CD8-positive, alpha-beta memory T cell (primary cell): ENCODE measurements around the gene DUSP5. TPM values are rescaled to one million over a fixed set of nuclear protein-coding genes. Genes with fewer than 3 reads are reported as not detected.
"Not testable (repeated sequence)": the region's sequence is repeated elsewhere in the genome, so short reads cannot be mapped to it uniquely, and the experiment has no call there.

Experiments used
- CTCF ChIA-PET: fragments of 350-600 bp; sonication (Branson Sonifier 250); formaldehyde crosslinking; loops from one replicate; lab custom pipeline; 2021; ENCODE audit warnings: antibody characterized with exemption; lab: Charles Lee
- POLR2A ChIA-PET: fragments of 350-600 bp; sonication (Branson Sonifier 250); formaldehyde crosslinking; loops from one replicate; lab custom pipeline; 2021; ENCODE audit warnings: antibody characterized with exemption; lab: Charles Lee
- DNase-seq, 5 donors: peaks; one replicate each; pipeline versions ENCODE4 v3.0.0 to v3.0.0-alpha.2; 2020 to 2022; ENCODE audit warnings: mixed read lengths in 1 of 5
- H3K27ac ChIP-seq: one replicate; pipeline ENCODE4 v1.7.0; 2013; ENCODE audit warnings: low read depth, mild to moderate bottlenecking, low read length, moderate library complexity
- H3K27me3 ChIP-seq: 2 replicates; pipeline ENCODE4 v1.7.0; 2013; ENCODE audit warnings: low read length, mild to moderate bottlenecking; ENCODE audit not compliant: insufficient read depth, poor library complexity, severe bottlenecking
- H3K36me3 ChIP-seq: 2 replicates; pipeline ENCODE4 v1.7.0; 2013; ENCODE audit warnings: mild to moderate bottlenecking, low read length, moderate library complexity; ENCODE audit not compliant: insufficient read depth
- H3K4me1 ChIP-seq: 2 replicates; pipeline ENCODE4 v1.7.0; 2013; ENCODE audit warnings: mild to moderate bottlenecking, low read length, moderate library complexity; ENCODE audit not compliant: insufficient read depth
- H3K4me3 ChIP-seq: 2 replicates; pipeline ENCODE4 v1.7.0; 2013; ENCODE audit warnings: mild to moderate bottlenecking, low read length
- H3K9me3 ChIP-seq: 2 replicates; pipeline ENCODE4 v1.7.0; 2013; ENCODE audit warnings: mild to moderate bottlenecking, low read length
- H3K27ac Mint-ChIP-seq, 8 donors: one replicate each; pipeline ENCODE4 v1.8.0; 2020 to 2021; ENCODE audit warnings: mixed read lengths in 8 of 8, mild to moderate bottlenecking in 6 of 8, inconsistent platforms in 3 of 8, moderate library complexity in 3 of 8
- H3K27me3 Mint-ChIP-seq, 2 donors: one replicate each; pipeline ENCODE4 v1.8.0; 2020 to 2021; ENCODE audit warnings: mixed read lengths in 2 of 2, mild to moderate bottlenecking in 1 of 2, moderate library complexity in 1 of 2
- H3K36me3 Mint-ChIP-seq, 3 donors: one replicate each; pipeline ENCODE4 v1.8.0; 2020 to 2021; ENCODE audit warnings: mixed read lengths in 3 of 3, inconsistent platforms in 1 of 3, mild to moderate bottlenecking in 1 of 3
- H3K4me1 Mint-ChIP-seq, 3 donors: one replicate each; pipeline ENCODE4 v1.8.0; 2020 to 2021; ENCODE audit warnings: mixed read lengths in 3 of 3, inconsistent platforms in 1 of 3, mild to moderate bottlenecking in 1 of 3
- H3K4me3 Mint-ChIP-seq, 7 donors: one replicate each; pipeline ENCODE4 v1.8.0; 2020 to 2021; ENCODE audit warnings: mixed read lengths in 7 of 7, mild to moderate bottlenecking in 6 of 7, moderate library complexity in 4 of 7, inconsistent platforms in 2 of 7
- H3K9me3 Mint-ChIP-seq, 5 donors: one replicate each; pipeline ENCODE4 v1.8.0; 2020 to 2022; ENCODE audit warnings: mixed read lengths in 5 of 5, mild to moderate bottlenecking in 3 of 5, moderate library complexity in 2 of 5, inconsistent platforms in 1 of 5
- polyA plus RNA-seq: library from polyadenylated mRNA; unstranded; fragments of 300-500 nt; fragmentation: Illumina TruSeq; gene quantifications from one replicate; pipeline ENCODE4 v1.2.3, GENCODE V29; 2021
- total RNA-seq, 2 experiments: library from RNA; stranded (reverse); gene quantifications; one replicate each; pipeline ENCODE4 v1.2.3, GENCODE V29; 2021

DUSP5 gene
- total and polyA plus RNA-seq, 3 experiments from 2014 or later = 3.0 to 69.8 (median 68.5) TPM

GRCh38 chr10:110528997-110529524 is 31.4 kb downstream of the DUSP5 start:
- H3K36me3 Mint-ChIP-seq, H3K27ac ChIP-seq, H3K9me3 ChIP-seq, H3K4me3 ChIP-seq, DNase-seq, H3K27me3 Mint-ChIP-seq, H3K36me3 ChIP-seq, H3K27me3 ChIP-seq, POLR2A ChIA-PET, H3K9me3 Mint-ChIP-seq: not testable (repeated sequence)
- peak overlapping the region in 5 of 8 donors; percentile 72 to 89 (median 80) for H3K27ac Mint-ChIP-seq
- CTCF ChIA-PET = interaction anchor here (0.7 to 1.7 kb wide), 2 partner anchors 18 to 175 kb away, joined by 3 to 4 read pairs; no protein-coding TSS in a partner anchor
- peak overlapping the region in 6 of 7 donors; percentile 30 to 65 (median 61) for H3K4me3 Mint-ChIP-seq
- H3K4me1 ChIP-seq = peaks cover 23% of the 10 kb centered on the region
- peaks cover 18 to 31% (median 30%) of the 10 kb centered on the region in 3 donors for H3K4me1 Mint-ChIP-seq

DNA sequence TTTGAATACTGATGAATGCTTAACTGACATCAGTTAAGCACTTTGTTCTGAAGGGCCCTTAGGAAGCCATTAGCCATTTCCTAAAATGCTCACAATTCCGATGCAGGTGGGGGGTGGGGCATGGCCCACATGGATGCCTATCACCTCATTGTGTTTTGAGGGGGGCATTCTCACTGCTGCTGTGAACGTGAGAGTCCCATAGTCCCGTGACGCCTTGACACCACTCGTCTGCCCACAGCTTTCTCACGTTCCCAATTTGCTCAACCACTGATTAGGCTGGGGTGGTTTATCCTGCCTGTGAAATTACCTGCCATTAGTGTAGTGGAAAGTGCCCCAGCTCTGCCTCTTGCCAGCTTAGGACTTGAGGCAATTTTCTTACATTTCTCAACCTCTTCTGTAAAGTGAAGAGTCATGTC is 31.9 kb downstream of the DUSP5 start:
- H3K4me1 ChIP-seq = peaks cover 23% of the 10 kb centered on the region
- H3K4me1 Mint-ChIP-seq = peaks cover 22 to 34% (median 34%) of the 10 kb centered on the region in 3 donors
- DNase-seq = peak in 3 of 5 donors; percentile 30 to 34 (median 32)
- H3K9me3 Mint-ChIP-seq = no peaks in the 10 kb centered on the region
- H3K4me3 Mint-ChIP-seq = peak overlapping the region in 6 of 7 donors; percentile 39 to 73 (median 58)
- POLR2A ChIA-PET = no interaction called here
- no peak overlapping the region for H3K27ac ChIP-seq
- no peaks in the 10 kb centered on the region for H3K9me3 ChIP-seq
- peak overlapping the region in 6 of 8 donors; percentile 63 to 89 (median 78) for H3K27ac Mint-ChIP-seq
- H3K27me3 Mint-ChIP-seq = peaks cover 3 to 4% of the 10 kb centered on the region in 2 donors
- H3K27me3 ChIP-seq = no peaks in the 10 kb centered on the region
- H3K36me3 ChIP-seq = no peaks in the 10 kb centered on the region
- CTCF ChIA-PET = interaction anchor here (0.7 to 1.7 kb wide), 2 partner anchors 17 to 176 kb away, joined by 3 to 4 read pairs; no protein-coding TSS in a partner anchor
- no peak overlapping the region for H3K4me3 ChIP-seq
- H3K36me3 Mint-ChIP-seq = no peaks in the 10 kb centered on the region

GRCh38 chr10:110530131-110530831 is 32.6 kb downstream of the DUSP5 start:
- Histone ChIP-seq H3K27me3 (no peaks in the 10 kb centered on the region), H3K4me1 (peaks cover 23% of the 10 kb centered on the region), H3K9me3 (no peaks in the 10 kb centered on the region), H3K27ac (no peak overlapping the region), H3K36me3 (no peaks in the 10 kb centered on the region), H3K4me3 (no peak overlapping the region)
- Mint-ChIP-seq H3K4me1 (peaks cover 24 to 37% (median 36%) of the 10 kb centered on the region in 3 donors), H3K36me3 (no peaks in the 10 kb centered on the region), H3K27ac (peak overlapping the region in 3 of 8 donors; percentile 21 to 76 (median 33)), H3K9me3 (no peaks in the 10 kb centered on the region), H3K27me3 (peaks cover 3 to 4% of the 10 kb centered on the region in 2 donors), H3K4me3 (peak overlapping the region in 4 of 7 donors; percentile 3 to 73 (median 8))
- peak in 1 of 5 donors; percentile 9 for DNase-seq
- POLR2A ChIA-PET = no interaction called here
- CTCF ChIA-PET = no interaction called here

GRCh38 chr10:110531687-110532086 is 34.0 kb downstream of the DUSP5 start:
- no peaks in the 10 kb centered on the region for H3K36me3 ChIP-seq
- H3K9me3 Mint-ChIP-seq = no peaks in the 10 kb centered on the region

GRCh38 chr10:110532628-110533027 is 34.9 kb downstream of the DUSP5 start:
- POLR2A ChIA-PET, H3K9me3 ChIP-seq, H3K36me3 ChIP-seq, H3K4me3 Mint-ChIP-seq, H3K27me3 ChIP-seq, H3K27ac ChIP-seq, H3K27me3 Mint-ChIP-seq, H3K27ac Mint-ChIP-seq, H3K36me3 Mint-ChIP-seq, DNase-seq, H3K9me3 Mint-ChIP-seq, H3K4me3 ChIP-seq, CTCF ChIA-PET: not testable (repeated sequence)
- H3K4me1 ChIP-seq = peaks cover 34% of the 10 kb centered on the region
- peaks cover 36 to 49% (median 48%) of the 10 kb centered on the region in 3 donors for H3K4me1 Mint-ChIP-seq

More at GRCh38 chr10:110531687-110532086, 34.0 kb downstream of the DUSP5 start:
- Histone ChIP-seq H3K9me3 (no peaks in the 10 kb centered on the region), H3K4me1 (peaks cover 33% of the 10 kb centered on the region), H3K27me3 (no peaks in the 10 kb centered on the region), H3K27ac (no peak overlapping the region), H3K4me3 (no peak overlapping the region)
- CTCF ChIA-PET = interaction anchor here (1.0 kb wide), 1 partner anchor 178 kb away, joined by 3 read pairs; no protein-coding TSS in a partner anchor
- Mint-ChIP-seq H3K36me3 (no peaks in the 10 kb centered on the region), H3K4me1 (peaks cover 34 to 48% (median 48%) of the 10 kb centered on the region in 3 donors), H3K27me3 (peaks cover 1 to 4% of the 10 kb centered on the region in 2 donors), H3K27ac (no peak overlapping the region), H3K4me3 (peak overlapping the region in 1 of 7 donors; percentile 6)
- POLR2A ChIA-PET = no interaction called here
- no peak for DNase-seq

DNA sequence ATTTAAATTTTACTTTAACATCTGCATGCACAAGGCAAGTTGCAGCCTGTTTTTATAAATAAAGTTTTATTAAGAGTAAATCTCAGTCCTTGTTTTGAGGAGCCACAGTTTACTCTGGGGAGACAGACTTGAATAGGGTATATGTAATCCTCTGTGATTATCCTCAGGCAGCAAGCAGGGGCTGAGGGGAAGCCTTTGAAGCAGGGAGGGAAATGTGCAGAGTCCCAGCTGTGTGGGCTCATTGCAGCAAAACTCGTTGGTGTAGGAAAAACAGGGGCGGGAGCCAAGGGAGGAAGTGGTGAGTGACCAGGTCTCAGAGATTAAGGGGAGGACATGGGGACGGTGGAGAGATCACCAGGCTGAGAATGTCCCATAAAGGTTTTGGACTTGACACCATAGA is 35.4 kb downstream of the DUSP5 start:
- Mint-ChIP-seq H3K36me3 (no peaks in the 10 kb centered on the region), H3K27ac (peak overlapping the region in 1 of 8 donors; percentile 83), H3K4me3 (peak overlapping the region in 1 of 7 donors; percentile 36), H3K9me3 (no peaks in the 10 kb centered on the region), H3K27me3 (peaks cover 1 to 4% of the 10 kb centered on the region in 2 donors), H3K4me1 (peaks cover 36 to 45% (median 44%) of the 10 kb centered on the region in 3 donors)
- Histone ChIP-seq H3K27ac (no peak overlapping the region), H3K4me1 (peaks cover 34% of the 10 kb centered on the region), H3K36me3 (no peaks in the 10 kb centered on the region), H3K9me3 (no peaks in the 10 kb centered on the region), H3K27me3 (no peaks in the 10 kb centered on the region), H3K4me3 (no peak overlapping the region)
- CTCF ChIA-PET = interaction anchor here (0.7 kb wide), 1 partner anchor 14 kb away, joined by 3 read pairs; no protein-coding TSS in a partner anchor
- POLR2A ChIA-PET = no interaction called here
- DNase-seq = no peak

DNA sequence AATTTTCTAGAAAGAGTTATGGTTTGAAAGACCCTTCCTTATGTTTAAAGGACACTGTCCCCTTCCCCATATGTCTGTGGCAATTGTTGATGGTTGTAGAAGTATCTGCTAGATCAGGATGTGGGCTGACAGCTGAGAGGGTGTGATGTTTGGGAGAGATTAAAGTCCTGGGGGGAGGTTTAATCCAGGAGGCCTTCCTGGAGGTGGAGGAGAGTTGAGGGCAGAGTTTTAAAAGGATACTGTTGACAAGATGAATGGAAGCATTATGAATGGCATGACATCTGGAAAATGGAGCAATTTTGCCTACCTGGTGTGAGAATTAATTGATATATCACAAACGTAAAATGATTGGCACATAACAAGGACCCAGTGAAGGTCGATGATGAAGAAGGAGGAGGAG is 36.9 kb downstream of the DUSP5 start:
- peaks cover 1 to 4% of the 10 kb centered on the region in 2 donors for H3K27me3 Mint-ChIP-seq
- no peaks in the 10 kb centered on the region for H3K36me3 ChIP-seq
- H3K4me3 ChIP-seq = no peak overlapping the region
- no peak for DNase-seq
- H3K4me1 ChIP-seq = peaks cover 19% of the 10 kb centered on the region
- H3K9me3 Mint-ChIP-seq = no peaks in the 10 kb centered on the region
- ChIA-PET CTCF (interaction anchor here (1.5 kb wide), 1 partner anchor 229 kb away, joined by 8 read pairs; no protein-coding TSS in a partner anchor), POLR2A (no interaction called here)
- no peaks in the 10 kb centered on the region for H3K27me3 ChIP-seq
- no peaks in the 10 kb centered on the region for H3K36me3 Mint-ChIP-seq
- H3K27ac Mint-ChIP-seq = peak overlapping the region in 1 of 8 donors; percentile 61
- no peaks in the 10 kb centered on the region for H3K9me3 ChIP-seq
- no peak overlapping the region for H3K27ac ChIP-seq
- no peak overlapping the region for H3K4me3 Mint-ChIP-seq
- peaks cover 25 to 31% (median 30%) of the 10 kb centered on the region in 3 donors for H3K4me1 Mint-ChIP-seq
